Amniotic stem cell (primary cell): ENCODE results near the gene COG4.

Experiments used
- DNase-seq: peaks from one replicate; lab custom pipeline; 2025; lab: John Stamatoyannopoulos, UW

COG4 gene

DNA sequence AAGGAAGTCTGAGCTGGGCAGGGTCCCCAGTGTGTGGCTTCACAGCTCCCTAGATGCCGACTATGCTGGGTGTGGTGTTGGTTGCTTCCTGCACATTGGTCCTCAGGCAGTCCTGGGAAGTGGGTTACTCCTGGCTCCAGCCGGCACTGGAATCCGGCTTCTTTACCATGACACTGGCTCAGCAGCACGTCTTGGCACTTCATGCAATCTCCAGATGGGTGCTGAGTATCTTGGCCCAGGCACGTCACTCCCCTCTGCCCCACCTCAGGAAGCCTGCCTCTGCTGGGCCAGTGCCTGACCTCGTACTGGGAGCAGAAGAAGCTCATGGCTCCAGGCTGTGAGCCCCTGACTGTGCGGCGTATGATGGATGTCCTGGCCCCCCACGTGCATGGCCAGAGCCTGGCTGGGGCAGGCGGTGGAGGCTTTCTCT lies 44.4 kb downstream of the COG4 start:
- no peak for DNase-seq

DNA sequence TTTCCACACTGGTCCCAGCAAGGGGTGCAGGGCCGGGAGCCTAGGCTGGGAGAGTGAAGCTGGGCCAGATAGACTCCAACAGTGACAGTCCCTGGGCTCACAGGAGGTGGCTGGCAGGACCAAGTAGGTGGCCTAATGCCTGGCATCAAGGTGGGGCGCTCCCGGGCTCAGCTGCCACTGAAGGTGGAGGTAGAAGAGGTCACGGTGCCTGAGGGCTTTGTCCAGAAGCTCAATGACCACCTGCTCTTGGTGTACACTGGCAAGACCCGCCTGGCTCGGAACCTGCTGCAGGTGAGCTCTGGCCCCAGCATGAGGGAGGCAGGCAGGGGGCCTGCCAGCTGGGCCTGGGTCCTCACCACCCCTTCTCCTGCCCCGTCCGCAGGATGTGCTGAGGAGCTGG lies 45.2 kb downstream of the COG4 start:
- DNase-seq: no peak

DNA sequence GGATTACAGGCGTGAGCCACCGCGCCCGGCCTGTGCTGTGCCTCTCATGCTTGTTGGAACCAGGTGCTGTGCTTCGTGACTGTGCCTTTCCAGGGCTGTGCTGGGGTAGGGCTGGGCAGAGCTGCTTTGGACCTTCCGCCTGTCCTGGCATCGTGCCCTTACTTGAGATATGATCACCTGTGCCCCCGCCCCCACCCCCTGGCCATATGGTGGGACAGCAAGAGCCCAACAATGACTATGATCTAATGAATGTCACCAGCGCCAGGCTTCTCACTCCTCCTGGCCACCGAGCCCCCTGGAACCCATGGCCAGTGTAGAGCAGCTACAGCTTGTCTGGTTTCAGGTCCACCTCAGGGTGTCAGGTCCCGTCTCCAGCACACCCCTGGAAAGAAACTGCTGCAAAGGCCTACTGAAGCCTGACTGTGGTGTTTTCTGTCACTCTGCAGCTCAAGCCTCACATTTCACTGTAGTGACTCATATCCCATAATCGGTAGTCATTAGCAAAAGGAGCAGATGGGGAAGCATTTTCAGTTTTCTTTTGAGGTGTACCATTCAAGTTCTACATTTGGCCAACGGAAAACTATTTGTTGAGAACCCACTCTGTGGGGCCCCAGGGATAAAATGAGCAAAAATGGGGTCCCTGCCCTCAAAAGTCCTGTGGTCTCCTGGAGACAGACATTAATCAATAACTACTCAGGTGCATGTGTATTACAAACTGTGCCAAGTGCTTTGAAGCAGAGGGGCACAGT lies 46.9 kb downstream of the COG4 start:
- no peak for DNase-seq

DNA sequence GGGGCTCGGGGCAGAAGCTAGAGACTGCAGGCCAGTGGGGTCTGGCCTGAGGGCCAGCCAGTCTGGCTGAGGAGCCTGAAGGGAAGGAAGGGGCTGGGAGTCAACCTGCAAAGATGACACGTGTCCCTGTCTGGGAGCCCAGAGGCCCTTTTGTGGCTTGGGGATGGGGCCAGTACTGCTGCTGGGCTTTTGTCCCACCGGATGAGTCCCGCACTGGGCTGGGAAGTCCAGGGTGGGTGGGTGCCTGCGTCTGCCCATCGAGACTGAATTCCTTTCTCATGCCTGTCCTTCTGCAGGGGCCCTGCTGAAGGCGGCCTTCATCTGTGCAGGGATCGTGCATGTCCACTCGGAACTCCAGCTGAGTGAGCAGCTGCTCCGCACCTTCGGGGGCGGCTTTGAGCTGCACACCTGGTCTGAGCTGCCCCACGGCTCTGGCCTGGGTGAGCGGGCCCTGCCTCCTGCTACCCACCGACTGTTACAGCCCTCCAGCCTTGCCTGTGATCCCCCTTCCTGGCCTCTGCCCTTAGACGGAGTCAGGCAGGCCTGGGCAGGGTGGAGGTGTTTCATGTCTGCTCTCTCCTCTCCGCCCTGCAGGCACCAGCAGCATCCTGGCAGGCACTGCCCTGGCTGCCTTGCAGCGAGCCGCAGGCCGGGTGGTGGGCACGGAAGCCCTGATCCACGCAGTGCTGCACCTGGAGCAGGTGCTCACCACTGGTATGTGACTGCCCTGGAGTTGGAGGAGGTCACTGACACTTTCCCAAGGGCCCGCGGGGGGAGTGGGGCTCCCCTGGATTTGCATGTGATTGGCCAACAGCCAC lies 48.1 kb downstream of the COG4 start:
- DNase-seq: no peak

DNA sequence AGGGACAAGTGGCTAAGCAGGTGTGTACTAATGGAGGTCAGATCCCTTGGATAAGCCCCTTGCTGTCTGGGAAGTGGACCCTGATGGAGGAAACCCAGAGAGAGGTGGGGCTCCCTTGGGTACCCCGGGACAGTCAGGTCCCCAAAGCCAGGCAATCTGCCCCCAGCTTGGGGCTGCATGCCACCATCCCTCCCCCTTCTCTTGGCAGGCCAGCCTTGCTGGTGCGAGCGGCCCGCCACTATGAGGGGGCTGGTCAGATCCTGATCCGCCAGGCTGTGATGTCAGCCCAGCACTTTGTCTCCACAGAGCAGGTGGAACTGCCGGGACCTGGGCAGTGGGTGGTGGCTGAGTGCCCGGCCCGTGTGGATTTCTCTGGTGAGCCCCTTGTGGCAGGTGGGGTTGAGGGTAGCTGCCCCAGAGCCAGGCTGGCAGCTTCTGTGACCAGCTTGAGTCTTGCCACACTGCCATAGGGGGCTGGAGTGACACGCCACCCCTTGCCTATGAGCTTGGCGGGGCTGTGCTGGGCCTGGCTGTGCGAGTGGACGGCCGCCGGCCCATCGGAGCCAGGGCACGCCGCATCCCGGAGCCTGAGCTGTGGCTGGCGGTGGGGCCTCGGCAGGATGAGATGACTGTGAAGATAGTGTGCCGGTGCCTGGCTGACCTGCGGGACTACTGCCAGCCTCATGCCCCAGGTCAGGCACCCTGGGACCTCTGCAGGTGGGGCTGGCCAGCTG lies 48.9 kb downstream of the COG4 start:
- no peak for DNase-seq

DNA sequence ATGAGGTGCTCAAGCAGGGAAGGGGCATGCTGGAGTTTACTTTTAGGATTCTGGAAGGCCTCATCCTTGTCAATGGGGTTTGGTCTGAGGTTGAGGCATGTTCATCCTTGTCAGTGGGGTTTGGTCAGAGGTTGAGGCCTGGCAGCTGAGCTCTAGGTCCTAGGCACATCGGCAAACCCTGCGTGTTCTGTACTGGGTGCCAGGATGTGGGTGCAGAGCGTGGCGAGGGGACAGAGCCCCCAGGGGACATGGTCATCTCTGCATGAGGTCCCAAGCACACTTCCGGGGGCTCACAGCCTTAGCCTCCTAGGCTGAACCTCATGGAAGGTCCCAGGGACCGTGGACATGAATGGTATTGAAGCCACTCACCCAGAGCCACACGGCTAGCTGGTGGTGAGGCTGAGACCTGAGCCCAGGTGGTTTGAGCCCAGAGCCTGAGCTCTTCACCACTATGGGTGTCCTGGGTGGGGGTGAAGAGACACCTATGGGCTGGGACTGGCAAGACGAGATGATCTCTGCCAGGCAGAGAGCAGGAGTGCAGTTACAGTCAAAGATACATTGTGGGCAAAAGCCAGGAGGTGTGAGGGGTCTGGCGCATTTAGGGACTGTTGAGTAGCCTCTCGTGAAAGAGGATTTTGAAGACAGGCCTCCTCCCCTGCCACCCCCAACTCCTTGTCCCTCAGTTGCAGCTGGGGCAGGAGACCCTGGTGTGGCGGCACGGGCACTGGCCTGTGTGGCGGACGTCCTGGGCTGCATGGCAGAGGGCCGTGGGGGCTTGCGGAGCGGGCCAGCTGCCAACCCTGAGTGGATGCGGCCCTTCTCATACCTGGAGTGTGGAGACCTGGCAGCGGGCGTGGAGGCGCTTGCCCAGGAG lies 49.7 kb downstream of the COG4 start:
- no peak for DNase-seq

DNA sequence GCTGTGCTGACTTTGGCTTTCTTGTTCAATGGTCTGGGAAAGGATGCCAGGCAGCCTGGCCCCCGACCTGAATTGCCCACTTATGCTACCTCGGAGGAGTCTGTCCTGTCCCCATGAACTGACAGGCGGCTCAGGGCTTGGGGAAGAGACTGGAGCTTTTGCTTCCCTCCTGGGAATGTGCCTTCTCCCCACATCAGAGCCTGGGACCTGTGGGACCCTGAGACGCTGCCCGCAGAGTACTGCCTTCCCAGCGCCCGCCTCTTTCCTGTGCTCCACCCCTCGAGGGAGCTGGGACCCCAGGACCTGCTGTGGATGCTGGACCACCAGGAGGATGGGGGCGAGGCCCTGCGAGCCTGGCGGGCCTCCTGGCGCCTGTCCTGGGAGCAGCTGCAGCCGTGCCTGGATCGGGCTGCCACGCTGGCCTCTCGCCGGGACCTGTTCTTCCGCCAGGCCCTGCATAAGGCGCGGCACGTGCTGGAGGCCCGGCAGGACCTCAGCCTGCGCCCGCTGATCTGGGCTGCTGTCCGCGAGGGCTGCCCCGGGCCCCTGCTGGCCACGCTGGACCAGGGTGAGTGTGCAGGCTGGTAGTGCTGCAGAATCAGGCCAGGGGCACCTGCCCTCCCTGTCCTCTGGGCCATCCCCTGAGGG lies 50.4 kb downstream of the COG4 start:
- no peak for DNase-seq

DNA sequence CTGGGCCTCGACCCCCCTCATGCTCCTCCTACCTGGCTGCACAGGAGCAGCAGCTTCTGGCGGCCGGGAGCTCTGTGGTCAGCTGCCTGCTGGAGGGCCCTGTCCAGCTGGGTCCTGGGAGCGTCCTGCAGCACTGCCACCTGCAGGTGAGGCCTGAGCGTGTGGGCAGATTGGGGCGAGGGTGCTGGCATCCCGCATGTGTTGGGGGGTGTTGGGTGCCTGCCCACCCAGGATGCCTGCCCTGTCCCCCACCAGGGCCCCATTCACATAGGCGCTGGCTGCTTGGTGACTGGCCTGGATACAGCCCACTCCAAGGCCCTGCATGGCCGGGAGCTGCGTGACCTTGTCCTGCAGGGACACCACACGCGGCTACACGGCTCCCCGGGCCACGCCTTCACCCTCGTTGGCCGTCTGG lies 52.4 kb downstream of the COG4 start:
- DNase-seq: no peak

DNA sequence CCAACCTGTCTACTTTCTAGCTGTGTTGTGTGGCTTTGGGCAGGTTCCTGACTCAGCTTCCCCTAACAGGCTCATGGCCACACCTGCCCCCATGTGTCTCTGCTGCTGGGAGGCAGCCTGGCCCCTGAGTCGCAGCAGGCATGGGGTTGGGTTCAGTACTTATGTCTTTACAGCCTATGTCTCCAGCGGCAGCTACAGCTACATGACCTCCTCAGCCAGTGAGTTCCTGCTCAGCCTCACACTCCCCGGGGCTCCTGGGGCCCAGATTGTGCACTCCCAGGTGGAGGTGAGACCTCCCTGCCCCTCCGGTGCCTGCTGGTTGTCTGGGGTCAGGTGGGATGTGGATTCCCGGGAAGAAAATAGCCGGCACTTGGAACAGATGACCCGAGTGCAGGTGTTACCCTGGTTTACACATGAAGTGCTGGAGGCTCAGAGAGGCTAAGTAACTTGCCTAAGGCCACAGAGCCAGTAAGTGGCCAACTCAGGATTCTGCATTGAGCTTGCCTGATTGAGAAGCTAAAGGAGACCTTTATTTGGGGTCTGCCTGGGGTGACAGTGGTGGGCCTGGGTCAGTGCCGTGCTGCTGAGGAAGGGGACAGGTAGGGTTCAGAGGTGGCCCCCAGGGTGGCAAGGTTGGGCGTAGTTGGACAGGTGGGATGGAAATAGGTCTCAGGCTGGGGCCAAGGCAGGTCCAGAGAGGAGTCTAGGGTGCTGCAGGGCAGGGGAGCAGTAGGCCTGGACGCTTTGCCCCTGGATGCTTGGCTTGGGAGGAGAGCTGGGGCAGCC lies 53.0 kb downstream of the COG4 start:
- DNase-seq: no peak

DNA sequence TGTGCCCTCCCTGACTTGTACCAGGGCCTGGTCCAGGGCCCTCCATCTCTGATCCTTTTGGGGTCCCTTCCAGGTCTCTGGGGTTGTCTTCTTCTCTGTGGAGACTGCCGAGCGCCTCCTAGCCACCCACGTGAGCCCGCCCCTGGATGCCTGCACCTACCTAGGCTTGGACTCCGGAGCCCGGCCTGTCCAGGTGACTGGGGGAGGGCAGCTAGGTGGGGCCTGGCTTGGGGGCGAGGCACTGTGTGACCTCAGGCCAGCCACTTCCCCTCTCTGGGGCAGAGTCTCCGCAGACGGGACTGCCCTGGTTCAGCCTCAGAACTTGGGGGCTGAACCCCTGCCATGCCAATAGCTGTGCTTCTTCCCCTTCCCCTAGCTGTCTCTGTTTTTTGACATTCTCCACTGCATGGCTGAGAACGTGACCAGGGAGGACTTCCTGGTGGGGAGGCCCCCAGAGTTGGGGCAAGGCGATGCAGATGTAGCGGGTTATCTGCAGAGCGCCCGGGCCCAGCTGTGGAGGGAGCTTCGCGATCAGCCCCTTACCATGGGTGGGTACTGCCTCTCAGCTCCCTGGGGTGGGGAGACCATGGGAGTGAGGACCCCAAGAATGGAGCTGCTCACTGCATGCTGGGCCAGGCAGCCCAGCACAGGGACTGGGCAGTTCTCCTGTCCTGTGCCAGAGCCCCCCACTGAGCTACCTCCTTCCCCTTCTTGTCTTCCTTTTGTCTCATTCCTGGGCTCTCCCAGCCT lies 54.4 kb downstream of the COG4 start:
- DNase-seq: no peak

DNA sequence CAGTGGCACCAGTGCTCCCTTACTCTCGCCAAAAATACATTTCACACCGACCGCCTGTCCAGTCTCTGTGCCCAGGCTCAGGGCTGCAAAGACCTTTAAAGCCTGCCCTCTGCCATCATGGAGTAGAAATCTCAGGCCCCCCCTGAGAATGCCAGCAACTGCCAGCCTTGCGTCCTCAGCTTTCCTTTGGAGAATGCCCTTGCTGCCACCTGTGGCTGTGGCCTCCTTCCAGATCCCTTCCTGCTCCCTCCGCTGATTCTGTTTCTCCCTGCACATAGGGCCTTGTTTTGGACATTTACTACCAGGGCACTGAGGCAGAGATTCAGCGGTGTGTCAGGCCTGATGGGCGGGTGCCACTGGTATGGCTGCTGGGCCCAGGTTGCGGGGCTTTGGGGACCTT lies 55.7 kb downstream of the COG4 start:
- DNase-seq: no peak

DNA sequence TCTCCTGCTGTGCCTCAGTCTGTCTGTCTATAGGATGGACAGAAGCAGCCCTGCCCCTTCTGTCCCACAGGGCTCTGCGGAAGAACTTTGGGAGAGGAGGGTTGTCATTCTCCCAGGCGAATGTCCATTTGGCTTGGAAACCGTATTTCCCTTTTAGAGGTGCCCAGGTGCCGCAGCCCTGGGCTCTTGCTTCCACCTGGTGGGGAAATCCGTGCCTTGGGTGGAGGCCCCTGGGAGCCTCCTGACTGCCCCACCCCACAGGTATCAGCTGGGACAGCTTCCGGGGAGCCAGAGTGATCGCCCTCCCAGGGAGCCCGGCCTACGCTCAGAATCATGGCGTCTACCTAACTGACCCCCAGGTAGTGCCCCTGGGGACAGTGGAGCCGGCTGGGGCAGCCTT lies 56.2 kb downstream of the COG4 start:
- no peak for DNase-seq

DNA sequence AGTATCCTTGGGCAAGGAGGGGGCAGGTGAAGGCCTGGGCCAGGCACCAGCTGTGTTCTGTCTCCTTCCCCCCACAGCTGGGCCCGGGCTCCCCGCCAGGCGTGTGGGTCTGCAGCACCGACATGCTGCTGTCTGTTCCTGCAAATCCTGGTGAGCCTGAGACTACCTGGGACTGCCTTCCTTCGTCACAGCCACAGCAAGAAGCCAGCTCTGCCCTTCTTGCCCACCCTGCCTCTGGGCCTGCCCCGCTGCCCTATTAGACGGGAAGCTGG lies 56.6 kb downstream of the COG4 start:
- DNase-seq: no peak

DNA sequence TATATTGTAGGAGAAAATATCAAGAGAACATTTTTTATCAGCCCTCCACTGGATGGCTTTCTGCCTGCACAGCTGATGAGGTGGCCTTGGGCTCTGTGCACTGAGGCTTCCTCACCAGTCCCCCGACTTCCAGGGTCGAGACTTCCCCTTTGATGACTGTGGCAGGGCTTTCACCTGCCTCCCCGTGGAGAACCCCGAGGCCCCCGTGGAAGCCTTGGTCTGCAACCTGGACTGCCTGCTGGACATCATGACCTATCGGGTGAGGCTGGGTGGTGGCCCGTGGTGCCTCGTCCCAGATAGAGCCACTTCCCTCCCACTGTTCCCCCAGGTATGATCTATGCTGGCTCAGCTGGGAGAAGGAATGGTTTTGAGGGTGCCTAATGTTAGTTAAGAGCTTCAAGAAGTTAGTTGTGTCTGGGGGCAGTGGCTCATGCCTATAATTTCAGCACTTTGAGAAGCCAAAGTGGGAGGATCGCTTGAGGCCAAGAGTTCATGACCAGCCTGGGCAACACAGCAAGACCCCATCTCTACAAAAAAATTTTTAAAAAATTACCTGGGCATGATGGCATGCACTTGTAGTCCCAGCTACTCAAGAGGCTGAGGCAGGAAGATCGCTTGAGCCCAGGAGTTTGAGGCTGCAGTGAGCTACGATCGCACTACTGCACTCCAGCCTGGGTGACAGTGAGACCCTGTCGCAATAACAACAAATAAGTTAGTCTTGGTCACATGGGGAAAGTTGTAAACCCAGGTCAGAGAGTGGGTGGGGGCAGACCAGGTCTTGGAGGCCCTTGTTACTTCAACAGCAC lies 57.2 kb downstream of the COG4 start:
- DNase-seq: no peak

DNA sequence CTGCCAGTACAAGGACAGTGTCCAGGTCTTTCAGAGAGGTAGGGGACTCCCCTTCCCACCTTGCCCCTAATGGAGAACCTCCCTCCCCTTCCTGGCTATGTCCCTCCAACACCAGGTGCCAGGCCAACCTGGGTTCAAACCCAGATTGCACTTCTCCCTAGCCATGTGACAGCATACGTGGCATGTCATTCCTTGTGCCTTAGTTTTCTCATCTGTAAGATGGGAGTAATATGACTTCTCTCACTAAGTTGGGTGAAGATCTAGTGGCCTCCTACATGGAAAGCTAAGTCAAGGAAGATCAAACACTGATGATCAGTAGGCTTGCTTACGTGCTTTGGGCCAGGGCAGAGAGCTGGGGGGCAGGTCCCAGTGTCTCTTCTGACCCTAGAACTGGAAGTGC lies 60.1 kb downstream of the COG4 start:
- DNase-seq: no peak

DNA sequence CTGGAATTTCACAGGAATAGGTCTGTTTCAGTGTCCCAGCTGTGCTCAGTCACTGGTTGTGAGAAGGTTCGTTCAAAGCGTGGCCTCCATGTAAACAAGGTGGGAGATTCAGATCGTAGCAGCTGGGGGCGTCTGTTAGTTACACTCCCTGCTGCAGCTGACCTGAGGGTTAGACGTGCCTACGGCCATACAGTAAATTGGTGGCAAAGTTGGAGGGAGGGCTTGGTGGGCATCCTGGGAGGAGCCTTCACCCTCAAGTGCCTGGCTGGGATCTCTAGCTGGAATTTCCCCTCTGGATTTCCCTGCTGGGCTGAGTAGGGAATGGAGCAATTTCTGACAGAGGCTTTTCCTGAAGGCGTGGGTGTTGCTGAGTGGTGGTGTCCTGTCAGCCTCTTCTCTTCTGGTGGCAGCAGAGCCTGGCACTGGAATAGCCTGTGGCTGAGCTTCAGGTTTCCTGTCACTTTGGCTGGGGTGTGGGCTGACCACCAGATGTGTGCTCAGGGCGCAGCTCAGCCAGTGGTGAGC lies 62.6 kb downstream of the COG4 start:
- DNase-seq: no peak

DNA sequence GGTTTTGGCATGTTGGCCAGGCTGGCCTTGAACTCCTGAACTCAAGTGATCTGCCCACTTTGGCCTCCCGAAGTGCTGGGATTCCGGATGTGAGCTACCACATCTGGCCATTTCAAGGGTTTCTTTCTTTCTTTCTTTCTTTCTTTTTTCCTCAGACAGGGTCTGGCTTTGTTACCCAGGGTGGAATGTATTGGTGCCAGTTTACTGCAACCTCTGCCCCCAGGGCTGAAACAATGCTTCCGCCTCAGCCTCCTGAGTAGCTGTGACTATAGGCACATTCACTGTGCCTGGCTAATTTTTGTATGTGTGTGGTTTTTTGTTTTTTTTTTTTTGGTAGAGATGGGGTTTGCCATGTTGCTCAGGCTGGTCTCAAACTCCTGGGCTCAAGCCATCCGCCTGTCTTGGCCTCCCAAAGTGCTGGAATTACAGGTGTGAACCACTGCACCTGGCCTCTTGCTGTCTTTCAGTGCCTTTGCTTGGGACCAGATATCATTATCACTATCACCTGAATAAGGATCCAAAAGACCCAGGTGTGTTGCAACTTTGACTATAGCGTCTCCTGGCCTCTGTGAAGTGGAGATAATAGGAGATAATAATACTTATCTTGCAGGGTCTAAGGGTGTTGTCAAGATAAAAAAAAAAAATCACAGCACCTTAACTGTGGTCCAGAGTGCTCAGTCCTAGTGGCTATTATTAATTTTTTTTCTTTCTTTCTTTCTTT lies 65.7 kb downstream of the COG4 start:
- DNase-seq: no peak

DNA sequence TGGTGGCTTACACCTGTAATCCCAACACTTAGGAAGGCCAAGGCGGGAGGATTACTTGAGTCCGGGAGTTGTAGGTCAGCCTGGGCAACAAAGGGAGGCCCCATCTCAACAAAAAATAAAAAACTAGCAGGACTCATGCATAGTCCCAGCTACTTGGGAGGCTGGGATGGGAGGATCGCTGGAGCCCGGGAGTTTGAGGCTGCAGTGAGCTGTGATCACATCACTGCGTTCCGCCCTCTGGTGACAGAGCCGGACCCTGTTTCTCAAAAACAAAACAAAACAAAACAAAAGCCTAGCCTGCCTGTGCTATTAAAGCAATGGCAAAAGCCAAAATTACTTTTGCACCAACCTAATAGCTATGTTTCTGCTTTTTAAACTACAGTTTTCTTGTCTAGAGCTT lies 67.4 kb downstream of the COG4 start:
- DNase-seq: no peak
